ENCODE measurements around the gene DNAJC5.

Gene DNAJC5

GRCh38 chr20:63935447-63935846 lies 40.5 kb downstream of the DNAJC5 start:
- Histone ChIP-seq H3K36me3 (ENCODE audit: insufficient read depth, low read length) (peaks cover 62% of the 10 kb centered on the region; the same call in 1 of the 2 replicates), H3K9ac (ENCODE audit: low read depth, low read length, poor library complexity, severe bottlenecking) (no peak overlapping the region), H3K4me1 (ENCODE audit: insufficient read depth, low read length, poor library complexity, severe bottlenecking) (no peaks in the 10 kb centered on the region), H3K4me3 (ENCODE audit: low read length, poor library complexity, severe bottlenecking) (no peak overlapping the region), H2AFZ (ENCODE audit: low read length) (no peak overlapping the region), H3F3A (ENCODE audit: low read depth) (no peaks in the 10 kb centered on the region; the same call in 1 of the 2 replicates), H3K4me2 (ENCODE audit: low read depth, low read length, poor library complexity, severe bottlenecking) (no peak overlapping the region), H3K27me3 (ENCODE audit: insufficient read depth, low read length, poor library complexity, severe bottlenecking) (no peaks in the 10 kb centered on the region), H3K9me3 (ENCODE audit: insufficient read depth, low read depth, low read length) (no peaks in the 10 kb centered on the region), H3K9me2 (replicated peaks; ENCODE audit: low read depth, low read length) (no peaks in the 10 kb centered on the region), H4K20me1 (ENCODE audit: insufficient read depth, low read length, poor library complexity, severe bottlenecking) (peaks cover 8% of the 10 kb centered on the region), H3K79me2 (ENCODE audit: insufficient read depth, low read length) (no peaks in the 10 kb centered on the region)
- TF ChIP-seq CTCF (conservative IDR thresholded peaks at IDR 0.05; ENCODE audit: low read length) (no peak), EZH2phosphoT487 (IDR thresholded peaks at IDR 0.05; ENCODE audit: borderline replicate concordance) (no peak)

- Histone ChIP-seq H3K9me3 (ENCODE audit: insufficient read depth, low read depth, low read length) (no peaks in the 10 kb centered on the region), H3K79me2 (ENCODE audit: insufficient read depth, low read length) (no peaks in the 10 kb centered on the region), H3K4me1 (ENCODE audit: insufficient read depth, low read length, poor library complexity, severe bottlenecking) (no peaks in the 10 kb centered on the region), H3K9me2 (replicated peaks; ENCODE audit: low read depth, low read length) (no peaks in the 10 kb centered on the region), H4K20me1 (ENCODE audit: insufficient read depth, low read length, poor library complexity, severe bottlenecking) (peaks cover 15% of the 10 kb centered on the region), H2AFZ (ENCODE audit: low read length) (no peak overlapping the region), H3K4me2 (ENCODE audit: low read depth, low read length, poor library complexity, severe bottlenecking) (no peak overlapping the region), H3K27me3 (ENCODE audit: insufficient read depth, low read length, poor library complexity, severe bottlenecking) (no peaks in the 10 kb centered on the region), H3K9ac (ENCODE audit: low read depth, low read length, poor library complexity, severe bottlenecking) (no peak overlapping the region), H3K4me3 (ENCODE audit: low read length, poor library complexity, severe bottlenecking) (no peak overlapping the region), H3F3A (ENCODE audit: low read depth) (no peaks in the 10 kb centered on the region; the same call in 1 of the 2 replicates), H3K36me3 (ENCODE audit: insufficient read depth, low read length) (peaks cover 55% of the 10 kb centered on the region; the same call in 1 of the 2 replicates)
- TF ChIP-seq CTCF (conservative IDR thresholded peaks at IDR 0.05; ENCODE audit: low read length) (no peak), EZH2phosphoT487 (IDR thresholded peaks at IDR 0.05; ENCODE audit: borderline replicate concordance) (no peak)
Measured at GRCh38 chr20:63937596-63937995, 42.7 kb downstream of the DNAJC5 start.

GRCh38 chr20:63939061-63939935 lies 44.4 kb downstream of the DNAJC5 start:
- H3K4me1 ChIP-seq (ENCODE audit: insufficient read depth, low read length, poor library complexity, severe bottlenecking) = no peaks in the 10 kb centered on the region
- TF ChIP-seq EZH2phosphoT487 (IDR thresholded peaks at IDR 0.05; ENCODE audit: borderline replicate concordance) (no peak), CTCF (conservative IDR thresholded peaks at IDR 0.05; ENCODE audit: low read length) (no peak)

More at GRCh38 chr20:63939061-63939935, 44.4 kb downstream of the DNAJC5 start:
- Histone ChIP-seq H3K9ac (ENCODE audit: low read depth, low read length, poor library complexity, severe bottlenecking) (no peak overlapping the region), H3K9me3 (ENCODE audit: insufficient read depth, low read depth, low read length) (no peaks in the 10 kb centered on the region), H3K4me2 (ENCODE audit: low read depth, low read length, poor library complexity, severe bottlenecking) (no peak overlapping the region), H2AFZ (ENCODE audit: low read length) (no peak overlapping the region), H3K27me3 (ENCODE audit: insufficient read depth, low read length, poor library complexity, severe bottlenecking) (no peaks in the 10 kb centered on the region), H3K9me2 (replicated peaks; ENCODE audit: low read depth, low read length) (no peaks in the 10 kb centered on the region), H3F3A (ENCODE audit: low read depth) (no peaks in the 10 kb centered on the region; the same call in 1 of the 2 replicates), H3K36me3 (ENCODE audit: insufficient read depth, low read length) (peaks cover 60% of the 10 kb centered on the region; the same call in 1 of the 2 replicates), H3K4me3 (ENCODE audit: low read length, poor library complexity, severe bottlenecking) (no peak overlapping the region), H3K79me2 (ENCODE audit: insufficient read depth, low read length) (no peaks in the 10 kb centered on the region), H4K20me1 (ENCODE audit: insufficient read depth, low read length, poor library complexity, severe bottlenecking) (peaks cover 17% of the 10 kb centered on the region)
